GM23248 (cell line): ENCODE data around the gene TOX4. TPM values are rescaled to one million over a fixed set of nuclear protein-coding genes. Genes with fewer than 3 reads are reported as not detected.

Experiments used
- DNase-seq: peaks from one replicate; pipeline ENCODE4 v3.0.0-alpha.2; 2015
- H2AFZ ChIP-seq: fragments of 200-600 bp; sonication (generic); 2 replicates; pipeline ENCODE4 v1.6.1; 2016; ENCODE audit warnings: antibody characterized with exemption
- H3F3A ChIP-seq: fragments of 200-600 bp; sonication (generic); 2 replicates; pipeline ENCODE4 v1.6.1; 2016; ENCODE audit warnings: mild to moderate bottlenecking, antibody characterized with exemption, mixed run types; ENCODE audit not compliant: insufficient read depth
- H3K27ac ChIP-seq: fragments of 200-600 bp; sonication (generic); 2 replicates; pipeline ENCODE4 v1.5.1; 2016; ENCODE audit warnings: mild to moderate bottlenecking
- H3K27me3 ChIP-seq: fragments of 200-600 bp; sonication (generic); replicated peaks from 2 replicates; pipeline ENCODE4 v1.6.1; 2016; ENCODE audit warnings: mild to moderate bottlenecking; ENCODE audit not compliant: insufficient read depth
- H3K36me3 ChIP-seq: fragments of 200-600 bp; sonication (generic); 2 replicates; pipeline ENCODE4 v1.6.1; 2016; ENCODE audit warnings: low read depth, mild to moderate bottlenecking
- H3K4me1 ChIP-seq: fragments of 200-600 bp; sonication (generic); 2 replicates; pipeline ENCODE4 v1.6.1; 2016; ENCODE audit warnings: mild to moderate bottlenecking; ENCODE audit not compliant: insufficient read depth
- H3K4me2 ChIP-seq: fragments of 200-600 bp; sonication (generic); one replicate; pipeline ENCODE4 v1.6.1; 2016; ENCODE audit warnings: mild to moderate bottlenecking; ENCODE audit not compliant: unreplicated experiment
- H3K4me3 ChIP-seq: fragments of 200-600 bp; sonication (generic); 2 replicates; pipeline ENCODE4 v1.5.1; 2016; ENCODE audit warnings: mild to moderate bottlenecking
- H3K79me2 ChIP-seq: fragments of 200-600 bp; sonication (generic); 2 replicates; pipeline ENCODE4 v1.6.1; 2016; ENCODE audit warnings: mild to moderate bottlenecking; ENCODE audit not compliant: insufficient read depth
- H3K9ac ChIP-seq: fragments of 200-600 bp; sonication (generic); 2 replicates; pipeline ENCODE4 v1.6.1; 2016; ENCODE audit warnings: mild to moderate bottlenecking
- H3K9me2 ChIP-seq: fragments of 200-600 bp; sonication (generic); 2 replicates; pipeline ENCODE4 v1.6.1; 2016; ENCODE audit warnings: mixed run types, mild to moderate bottlenecking, moderate library complexity; ENCODE audit not compliant: insufficient read depth
- H3K9me3 ChIP-seq: fragments of 200-600 bp; sonication (generic); one replicate; pipeline ENCODE4 v1.6.1; 2017; ENCODE audit warnings: low read depth
- H4K20me1 ChIP-seq: fragments of 200-600 bp; sonication (generic); 2 replicates; pipeline ENCODE4 v1.6.0; 2016; ENCODE audit not compliant: insufficient read depth
- EZH2 ChIP-seq: fragments of 200-600 bp; sonication (generic); IDR thresholded peaks from 2 replicates; pipeline ENCODE4 v1.6.1; 2018; ENCODE audit warnings: antibody characterized with exemption, mild to moderate bottlenecking; ENCODE audit not compliant: insufficient read depth, poor library complexity, severe bottlenecking
- EZH2phosphoT487 ChIP-seq: fragments of 200-600 bp; sonication (generic); IDR thresholded peaks from 2 replicates; pipeline ENCODE4 v1.6.1; 2018; ENCODE audit warnings: antibody characterized with exemption, moderate library complexity, mild to moderate bottlenecking, low read depth; ENCODE audit not compliant: insufficient read depth
- WGBS, 2 experiments: methylation state at CpG; one replicate each; pipeline ENCODE4 v1.1.6; 2015 to 2017; ENCODE audit warnings: low lambda C conversion rate in 2 of 2, low coverage in 1 of 2; ENCODE audit errors: missing lambda C conversion rate in 2 of 2; 5-methylcytosine and 5-hydroxymethylcytosine counted together
- in situ Hi-C: fragments of 300-500 bp; cut with MboI; formaldehyde crosslinking; loops from 2 replicates; pipeline ENCODE4 v1.15.0; 2020
- polyA plus RNA-seq: library from polyadenylated mRNA; unstranded; fragments of >200 nt; fragmentation: Nextera tagmentation; extraction: Ambion mirVana; gene quantifications from 2 replicates; pipeline ENCODE4 v1.2.1, GENCODE V29; 2016
- total RNA-seq: library from RNA; depleted of rRNA; stranded (reverse); fragments of >200 nt; shearing (Covaris generic); gene quantifications from 2 replicates; pipeline ENCODE4 v1.2.3, GENCODE V29; 2014

TOX4 gene
- total and polyA plus RNA-seq, 2 experiments from 2014 or later = 23.6 to 74.2 TPM

- in situ Hi-C loops = no loop called here
- H3F3A ChIP-seq = peaks cover 19% of the 10 kb centered on the region
- no peak overlapping the region for H3K9ac ChIP-seq
- no peak overlapping the region for H3K27ac ChIP-seq
- H4K20me1 ChIP-seq = no peaks in the 10 kb centered on the region
- H3K9me2 ChIP-seq = no peaks in the 10 kb centered on the region
- no peak for DNase-seq
- no peaks in the 10 kb centered on the region for H3K79me2 ChIP-seq
- peaks cover 14% of the 10 kb centered on the region for H3K4me1 ChIP-seq
- H3K27me3 ChIP-seq = peaks cover 4% of the 10 kb centered on the region; the same call in 1 of the 2 replicates
- H3K4me3 ChIP-seq = peak overlapping the region; percentile 86; the same call in 1 of the 2 replicates
- 0 out of 2 replicates have a peak overlapping the region, but pooled peaks have one; percentile 96 for H2AFZ ChIP-seq
- H3K9me3 ChIP-seq = no peaks in the 10 kb centered on the region
- no peaks in the 10 kb centered on the region for H3K36me3 ChIP-seq
- TF ChIP-seq EZH2 (no peak), EZH2phosphoT487 (no peak)
- H3K4me2 ChIP-seq = no peak overlapping the region
- 77 to 85% methylated on average over 11 to 18 of the region's 18 CpGs for WGBS, 2 experiments
Measured at GRCh38 chr14:21524575-21525490, 47.8 kb downstream of the TOX4 start.

GRCh38 chr14:21525571-21525961 is 48.6 kb downstream of the TOX4 start:
- peaks cover 13% of the 10 kb centered on the region for H3K4me1 ChIP-seq
- peaks cover 19% of the 10 kb centered on the region for H3F3A ChIP-seq
- H3K4me2 ChIP-seq = peak overlapping the region; percentile 95
- no peaks in the 10 kb centered on the region for H3K79me2 ChIP-seq
- H3K27ac ChIP-seq = no peak overlapping the region
- DNase-seq = peak; percentile 24
- TF ChIP-seq EZH2phosphoT487 (no peak), EZH2 (no peak)
- 27 to 28% methylated on average over 7 to 12 of the region's 12 CpGs for WGBS, 2 experiments
- peaks cover 4% of the 10 kb centered on the region; the same call in 1 of the 2 replicates for H3K27me3 ChIP-seq
- no peaks in the 10 kb centered on the region for H3K9me2 ChIP-seq
- peak overlapping the region; percentile 71 for H3K9ac ChIP-seq
- H3K36me3 ChIP-seq = no peaks in the 10 kb centered on the region
- peak overlapping the region; percentile 86 for H3K4me3 ChIP-seq
- in situ Hi-C loops = no loop called here
- H4K20me1 ChIP-seq = no peaks in the 10 kb centered on the region
- no peaks in the 10 kb centered on the region for H3K9me3 ChIP-seq
- peak overlapping the region; percentile 96 for H2AFZ ChIP-seq

GRCh38 chr14:21525962-21526671 is 49.1 kb downstream of the TOX4 start, which contains the start of gene SALL2:
Gene SALL2, minus strand, starts transcription at chr14:21526346. Its CDS starts 219 bp downstream, at chr14:21526127.
- DNase-seq = peak; percentile 55
- Histone ChIP-seq H3K27ac (no peak within 1 kb of the TSS), H3K9me2 (no peaks in the 10 kb centered on the region), H3K4me1 (peaks cover 8% of the 10 kb centered on the region), H3K9me3 (no peaks in the 10 kb centered on the region), H4K20me1 (no peaks in the 10 kb centered on the region), H3K36me3 (no peaks in the 10 kb centered on the region), H3K4me2 (peak within 1 kb of the TSS; percentile 95), H3K9ac (peak within 1 kb of the TSS; percentile 71), H3K4me3 (peak within 1 kb of the TSS; percentile 86), H2AFZ (peak within 1 kb of the TSS; percentile 96), H3K27me3 (peaks cover 10% of the 10 kb centered on the region; the same call in 1 of the 2 replicates), H3F3A (peaks cover 13% of the 10 kb centered on the region), H3K79me2 (no peaks in the 10 kb centered on the region)
- TF ChIP-seq EZH2 = no peak
- TF ChIP-seq EZH2phosphoT487 = no peak
- 2 to 4% methylated on average over 16 to 43 of the region's 43 CpGs for WGBS, 2 experiments
- in situ Hi-C loops = no loop called here

- 30 to 40% methylated on average over 11 to 13 of the region's 13 CpGs for WGBS, 2 experiments
Measured at GRCh38 chr14:21526672-21527317, 49.8 kb downstream of the TOX4 start.

More at GRCh38 chr14:21526672-21527317, 49.8 kb downstream of the TOX4 start:
- Histone ChIP-seq H2AFZ (peak overlapping the region; percentile 96), H3K9ac (0 out of 2 replicates have a peak overlapping the region, but pooled peaks have one; percentile 71), H3K4me1 (peaks cover 1% of the 10 kb centered on the region), H3K9me3 (no peaks in the 10 kb centered on the region), H4K20me1 (no peaks in the 10 kb centered on the region), H3K27ac (no peak overlapping the region), H3K4me2 (peak overlapping the region; percentile 95), H3F3A (peaks cover 6% of the 10 kb centered on the region; the same call in 1 of the 2 replicates), H3K9me2 (no peaks in the 10 kb centered on the region), H3K36me3 (no peaks in the 10 kb centered on the region), H3K79me2 (no peaks in the 10 kb centered on the region), H3K27me3 (peaks cover 10% of the 10 kb centered on the region; the same call in 1 of the 2 replicates), H3K4me3 (peak overlapping the region; percentile 86)
- in situ Hi-C loops = no loop called here
- DNase-seq = no peak
- no peak for TF ChIP-seq EZH2phosphoT487
- TF ChIP-seq EZH2 = no peak
